ENCODE results near the gene NKX6-1. TPM values are rescaled to one million over a fixed set of nuclear protein-coding genes. Genes with fewer than 3 reads are reported as not detected.

The NKX6-1 gene
- polyA plus RNA-seq, 3 donors: not detected

DNA sequence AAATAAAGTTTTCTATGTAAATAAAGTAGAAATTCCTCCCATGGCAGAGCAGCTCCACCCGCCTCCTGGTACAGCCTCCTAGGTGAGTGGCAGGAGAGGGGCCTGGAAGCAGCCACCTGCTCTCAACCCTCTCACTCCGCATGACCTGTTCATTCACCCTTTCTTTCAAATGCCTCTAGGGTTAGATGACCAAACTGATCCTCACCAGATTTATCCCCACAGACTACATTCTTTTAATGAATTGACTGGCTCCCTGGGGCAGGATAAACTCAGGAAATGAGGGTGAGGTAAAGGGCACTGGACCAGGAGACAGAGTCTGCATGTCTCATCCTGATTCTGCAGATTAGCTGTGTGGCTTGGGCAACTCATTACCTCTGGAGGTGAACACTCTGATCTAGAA, 32.6 kb upstream of the NKX6-1 start:
- no peak overlapping the region for H3K27ac Mint-ChIP-seq
- no CpG with 5 or more reads among the region's 2 CpGs for WGBS (ENCODE audit: insufficient coverage)

DNA sequence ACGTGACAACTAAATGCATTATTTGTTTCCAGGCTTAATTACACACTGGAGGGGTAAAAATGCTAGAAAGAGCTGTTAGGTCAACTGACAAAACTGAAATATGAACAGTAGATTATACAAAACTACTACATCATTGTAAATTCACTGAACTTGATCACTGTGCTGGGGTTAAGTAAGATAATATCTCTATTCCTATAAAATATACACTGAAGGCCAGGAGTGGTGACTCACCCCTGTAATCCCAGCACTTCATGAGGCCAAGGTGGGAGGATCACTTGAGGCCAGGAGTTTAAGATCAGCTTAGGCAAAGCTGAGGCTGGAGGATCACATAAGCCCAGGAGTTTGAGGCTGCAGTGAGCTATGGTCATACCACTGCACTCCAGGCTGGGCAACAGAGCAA, 31.8 kb upstream of the NKX6-1 start:
- no CpG with 5 or more reads among the region's 1 CpG for WGBS (ENCODE audit: insufficient coverage)
- Histone ChIP-seq H3K9me3 (replicated peaks in 1 of 2; ENCODE audit: control insufficient read depth in 1 of 2, insufficient read depth in 1 of 2, low read length in 2 of 2) (no peaks in the 10 kb centered on the region), H3K4me1 (ENCODE audit: control insufficient read depth in 1 of 2, insufficient read depth in 2 of 2, low read length in 2 of 2) (no peaks in the 10 kb centered on the region), H2AFZ (ENCODE audit: insufficient read depth, low read depth, low read length, poor library complexity, severe bottlenecking) (no peak overlapping the region), H3K36me3 (replicated peaks in 1 of 2; ENCODE audit: control insufficient read depth in 1 of 2, insufficient read depth in 2 of 2, low read length in 2 of 2) (no peaks in the 10 kb centered on the region), H3K27ac (ENCODE audit: low read depth in 1 of 2, low read length in 2 of 2) (no peak overlapping the region), H3K27me3 (ENCODE audit: control insufficient read depth in 2 of 2, insufficient read depth in 2 of 2, low read length in 2 of 2) (peaks cover 6 to 7% of the 10 kb centered on the region in 2 donors), H4K20me1 (ENCODE audit: insufficient read depth, low read length) (no peaks in the 10 kb centered on the region), H3K79me2 (ENCODE audit: insufficient read depth, low read length) (no peaks in the 10 kb centered on the region), H3K4me2 (replicated peaks; ENCODE audit: extremely low read depth, low read length, poor library complexity, severe bottlenecking) (no peak overlapping the region), H3K4me3 (replicated peaks in 1 of 3; ENCODE audit: low read depth in 2 of 3, low read length in 3 of 3) (no peak overlapping the region), H3K9ac (ENCODE audit: insufficient read depth, low read length, poor library complexity, severe bottlenecking) (no peak overlapping the region)
- Mint-ChIP-seq H3K27me3 (ENCODE audit: low read depth in 3 of 3) (peaks cover 11 to 39% (median 15%) of the 10 kb centered on the region in 3 donors), H3K36me3 (no peaks in the 10 kb centered on the region), H3K4me3 (no peak overlapping the region), H3K9me3 (peaks cover 0 to 5% (median 1%) of the 10 kb centered on the region in 7 donors), H3K27ac (no peak overlapping the region), H3K4me1 (peaks cover 2% of the 10 kb centered on the region)
- TF ChIP-seq, protein P1, sequence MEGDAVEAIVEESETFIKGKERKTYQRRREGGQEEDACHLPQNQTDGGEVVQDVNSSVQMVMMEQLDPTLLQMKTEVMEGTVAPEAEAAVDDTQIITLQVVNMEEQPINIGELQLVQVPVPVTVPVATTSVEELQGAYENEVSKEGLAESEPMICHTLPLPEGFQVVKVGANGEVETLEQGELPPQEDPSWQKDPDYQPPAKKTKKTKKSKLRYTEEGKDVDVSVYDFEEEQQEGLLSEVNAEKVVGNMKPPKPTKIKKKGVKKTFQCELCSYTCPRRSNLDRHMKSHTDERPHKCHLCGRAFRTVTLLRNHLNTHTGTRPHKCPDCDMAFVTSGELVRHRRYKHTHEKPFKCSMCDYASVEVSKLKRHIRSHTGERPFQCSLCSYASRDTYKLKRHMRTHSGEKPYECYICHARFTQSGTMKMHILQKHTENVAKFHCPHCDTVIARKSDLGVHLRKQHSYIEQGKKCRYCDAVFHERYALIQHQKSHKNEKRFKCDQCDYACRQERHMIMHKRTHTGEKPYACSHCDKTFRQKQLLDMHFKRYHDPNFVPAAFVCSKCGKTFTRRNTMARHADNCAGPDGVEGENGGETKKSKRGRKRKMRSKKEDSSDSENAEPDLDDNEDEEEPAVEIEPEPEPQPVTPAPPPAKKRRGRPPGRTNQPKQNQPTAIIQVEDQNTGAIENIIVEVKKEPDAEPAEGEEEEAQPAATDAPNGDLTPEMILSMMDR (IDR thresholded peaks at IDR 0.05): no peak
- no peak for DNase-seq
- intact Hi-C loops (cut with micrococcal nuclease): no loop called here

More for the DNA sequence above, 32.6 kb upstream of the NKX6-1 start:
- TF ChIP-seq, protein P1 (IDR thresholded peaks at IDR 0.05): no peak
- Histone ChIP-seq H3K4me2 (replicated peaks; ENCODE audit: extremely low read depth, low read length, poor library complexity, severe bottlenecking) (no peak overlapping the region), H3K4me1 (ENCODE audit: control insufficient read depth in 1 of 2, insufficient read depth in 2 of 2, low read length in 2 of 2) (no peaks in the 10 kb centered on the region), H3K27me3 (ENCODE audit: control insufficient read depth in 2 of 2, insufficient read depth in 2 of 2, low read length in 2 of 2) (peaks cover 4 to 8% of the 10 kb centered on the region in 2 donors), H3K9me3 (replicated peaks in 1 of 2; ENCODE audit: control insufficient read depth in 1 of 2, insufficient read depth in 1 of 2, low read length in 2 of 2) (no peaks in the 10 kb centered on the region), H3K4me3 (replicated peaks in 1 of 3; ENCODE audit: low read depth in 2 of 3, low read length in 3 of 3) (no peak overlapping the region), H3K79me2 (ENCODE audit: insufficient read depth, low read length) (no peaks in the 10 kb centered on the region), H3K9ac (ENCODE audit: insufficient read depth, low read length, poor library complexity, severe bottlenecking) (no peak overlapping the region), H3K27ac (ENCODE audit: low read depth in 1 of 2, low read length in 2 of 2) (no peak overlapping the region), H4K20me1 (ENCODE audit: insufficient read depth, low read length) (no peaks in the 10 kb centered on the region), H2AFZ (ENCODE audit: insufficient read depth, low read depth, low read length, poor library complexity, severe bottlenecking) (no peak overlapping the region), H3K36me3 (replicated peaks in 1 of 2; ENCODE audit: control insufficient read depth in 1 of 2, insufficient read depth in 2 of 2, low read length in 2 of 2) (no peaks in the 10 kb centered on the region)
- peaks cover 10 to 30% (median 11%) of the 10 kb centered on the region in 3 donors for H3K27me3 Mint-ChIP-seq (ENCODE audit: low read depth in 3 of 3)
- H3K36me3 Mint-ChIP-seq: no peaks in the 10 kb centered on the region
- no peak overlapping the region for H3K4me3 Mint-ChIP-seq
- peaks cover 0 to 5% (median 1%) of the 10 kb centered on the region in 7 donors for H3K9me3 Mint-ChIP-seq
- intact Hi-C loops (cut with micrococcal nuclease): no loop called here
- DNase-seq: no peak
- peaks cover 2% of the 10 kb centered on the region for H3K4me1 Mint-ChIP-seq
